Renal pelvis (tissue), 4 donors: ENCODE measurements around the gene MAP3K21. TPM values are rescaled to one million over a fixed set of nuclear protein-coding genes. Genes with fewer than 3 reads are reported as not detected.

ENCODE experiments used
- DNase-seq: peaks from one replicate; pipeline ENCODE4 v3.0.0-alpha.2; 2013
- polyA plus RNA-seq, 3 donors: library from polyadenylated mRNA; unstranded; fragments of 120-200 nt; gene quantifications; one replicate each; pipeline ENCODE4 v1.2.1, GENCODE V29; 2013; ENCODE audit not compliant: insufficient read length in 3 of 3

MAP3K21 gene
- polyA plus RNA-seq, 3 donors, result 22.5 to 43.1 (median 27.3) TPM

- no peak for DNase-seq
These were observed 29.1 kb downstream of the MAP3K21 start for GRCh38 chr1:233356705-233356987.

DNA sequence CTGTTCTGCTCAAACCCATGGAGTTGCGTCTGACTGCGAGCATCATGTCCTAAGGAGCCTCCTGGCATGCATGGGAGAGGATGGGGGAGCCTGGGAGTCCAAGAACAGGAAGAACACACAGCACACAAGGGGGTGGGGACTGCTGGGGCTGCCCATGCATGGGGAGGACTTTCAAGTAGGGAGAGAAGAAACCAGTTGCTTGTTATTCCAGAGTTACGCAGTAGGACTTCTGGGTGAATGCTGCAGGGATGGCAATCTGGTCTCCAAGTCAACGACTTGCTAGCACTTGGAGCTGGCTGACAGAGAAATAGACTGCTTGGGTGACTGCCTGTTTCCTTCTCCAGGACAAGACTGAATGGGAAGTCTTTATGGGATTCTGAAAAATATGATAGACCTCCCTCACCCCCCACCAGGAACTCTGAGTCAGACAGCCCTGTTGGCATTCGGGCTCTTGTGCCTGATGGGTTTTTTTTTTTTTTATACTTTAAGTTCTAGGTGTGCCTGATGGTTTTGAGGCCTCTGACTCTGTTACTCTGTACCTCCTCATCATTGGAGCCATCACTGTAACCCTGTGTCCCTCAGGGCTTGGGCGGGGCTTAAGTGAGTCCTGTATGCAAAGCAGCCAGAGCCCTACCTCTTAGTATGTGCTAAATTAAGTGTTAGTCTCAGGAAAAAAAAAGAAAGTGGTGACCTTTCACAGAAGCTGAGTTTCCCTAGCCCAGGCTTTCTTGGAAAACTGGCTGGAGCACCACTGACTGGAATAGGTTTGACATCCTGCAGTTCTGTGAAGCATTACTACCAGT lies 30.3 kb downstream of the MAP3K21 start:
- DNase-seq, result no peak

DNA sequence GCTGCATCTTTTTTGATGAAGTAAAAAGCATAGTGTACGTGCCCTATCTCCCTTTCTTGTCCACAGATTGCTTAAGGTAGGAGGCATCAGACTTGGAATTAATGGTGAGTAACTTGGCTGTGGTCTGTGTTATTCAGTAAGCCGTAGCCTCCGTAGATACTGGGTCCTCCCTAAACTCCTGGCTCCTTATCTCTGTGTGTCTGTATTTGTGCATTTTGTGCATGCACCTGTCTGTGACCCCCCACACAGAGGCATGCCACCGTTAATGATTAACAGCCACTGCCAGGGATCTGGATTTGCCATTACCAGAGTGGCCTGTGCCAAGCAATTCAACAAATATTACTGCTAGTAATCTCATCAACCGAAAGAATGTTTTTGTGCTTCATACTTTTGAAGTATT lies 31.9 kb downstream of the MAP3K21 start:
- peak; percentile 73 for DNase-seq

- DNase-seq, result no peak
These were observed 32.4 kb downstream of the MAP3K21 start for GRCh38 chr1:233359905-233360304.

DNA sequence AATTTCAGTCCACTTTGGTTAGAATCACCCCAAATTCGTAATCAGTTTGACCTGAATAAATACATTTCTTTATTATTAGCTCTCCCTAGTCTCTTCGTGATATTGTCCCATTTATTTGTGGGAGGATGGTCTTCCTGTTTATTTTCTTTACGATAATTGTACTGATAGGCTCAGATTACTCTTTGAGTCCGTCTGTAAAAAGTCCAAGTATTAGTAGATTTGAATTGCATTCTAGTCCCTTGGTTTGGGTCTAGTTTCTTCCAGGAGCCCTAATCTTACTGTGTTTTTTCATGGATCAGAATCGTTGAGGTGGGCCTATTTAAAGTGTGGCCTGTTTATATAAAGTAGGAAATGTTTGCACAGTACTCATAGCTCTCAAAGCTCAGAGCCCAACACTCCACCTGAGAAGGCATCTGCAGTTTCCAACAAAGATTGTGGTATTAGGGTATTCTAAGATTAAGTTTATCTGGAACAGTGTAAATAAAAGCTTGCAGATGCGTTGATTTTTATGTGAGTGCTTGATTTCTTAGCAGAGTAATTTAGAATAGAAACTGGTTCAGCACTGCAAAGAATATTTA lies 33.1 kb downstream of the MAP3K21 start:
- DNase-seq, result no peak

- no peak for DNase-seq
These were observed 34.4 kb downstream of the MAP3K21 start for GRCh38 chr1:233361876-233362275.

- DNase-seq, result no peak
These were observed 35.2 kb downstream of the MAP3K21 start for GRCh38 chr1:233362743-233363142.

GRCh38 chr1:233364026-233364425 lies 36.5 kb downstream of the MAP3K21 start:
- no peak for DNase-seq

DNA sequence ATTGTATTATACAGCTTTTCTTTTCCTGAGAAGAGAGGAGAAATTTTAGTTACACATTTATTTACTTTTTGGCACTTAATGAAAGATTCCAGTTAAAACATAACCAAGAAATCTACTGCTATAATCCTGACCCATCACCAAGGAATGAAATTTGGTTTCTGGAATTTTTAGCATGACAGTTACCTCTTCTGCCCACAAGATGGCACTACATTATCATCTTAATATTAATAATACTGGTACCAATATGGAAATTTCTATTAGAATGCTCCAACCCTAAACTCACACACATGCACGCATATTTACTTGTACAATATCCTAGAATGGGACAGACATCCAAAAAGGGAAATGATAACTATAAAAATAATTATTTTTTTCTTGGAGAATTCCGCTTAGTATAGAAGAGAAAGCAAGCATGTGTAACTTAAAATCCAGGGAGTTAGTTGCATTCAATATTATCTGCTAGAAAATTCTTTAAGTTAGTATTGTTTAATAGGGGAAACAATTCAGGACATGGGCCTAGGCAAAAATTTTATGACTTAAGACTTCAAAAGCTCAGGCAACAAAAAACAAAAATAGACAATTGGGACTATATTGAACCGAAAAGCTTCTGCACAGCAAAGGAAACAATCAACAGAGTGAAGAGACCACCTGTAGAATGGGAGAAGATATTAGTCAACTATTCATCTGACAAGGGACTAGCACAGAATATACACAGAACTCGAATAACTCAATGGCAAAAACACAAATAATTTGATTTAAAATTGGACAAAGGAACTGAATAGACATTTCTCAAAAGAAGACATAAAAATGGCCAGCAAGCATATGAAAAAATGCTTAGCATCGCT lies 37.4 kb downstream of the MAP3K21 start:
- DNase-seq, result no peak

DNA sequence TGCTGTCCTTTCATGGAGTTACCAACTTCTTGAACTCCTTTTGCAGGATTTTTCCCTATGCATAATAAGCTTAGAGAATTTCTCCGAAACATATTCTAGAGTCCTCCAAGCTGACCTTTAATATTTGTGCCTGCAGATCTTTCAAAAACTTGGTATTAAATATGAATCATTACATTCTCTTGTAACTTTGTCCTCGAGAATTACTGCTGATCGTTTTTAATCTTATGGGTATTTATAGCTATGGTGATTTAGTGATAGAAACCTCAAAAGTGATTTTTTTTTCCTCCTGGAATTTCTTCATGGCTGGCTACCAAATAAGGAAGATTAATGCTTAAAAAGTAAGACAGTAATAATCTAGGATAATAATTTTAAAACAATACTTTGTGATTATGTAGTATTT lies 39.1 kb downstream of the MAP3K21 start:
- no peak for DNase-seq

- no peak for DNase-seq
These were observed 39.7 kb downstream of the MAP3K21 start for GRCh38 chr1:233367057-233367803.

- no peak for DNase-seq
These were observed 40.7 kb downstream of the MAP3K21 start for GRCh38 chr1:233368106-233368788.

DNA sequence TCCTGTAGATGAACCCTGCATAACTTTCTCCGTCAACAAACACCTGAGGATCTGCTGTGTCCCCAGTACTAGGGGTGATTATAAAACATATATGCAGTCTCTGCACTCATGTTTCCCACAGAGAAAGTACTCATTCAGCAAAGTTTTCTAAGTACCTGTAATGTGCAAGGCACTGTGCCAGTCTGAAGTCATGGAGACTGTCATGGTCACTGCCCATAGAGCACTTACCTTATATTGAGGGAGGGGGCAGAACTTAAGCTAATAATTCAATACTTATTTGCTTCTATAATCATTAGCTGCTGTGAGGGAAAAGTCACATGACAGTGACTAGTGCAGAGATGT lies 41.2 kb downstream of the MAP3K21 start:
- no peak for DNase-seq

- no peak for DNase-seq
These were observed 44.9 kb downstream of the MAP3K21 start for GRCh38 chr1:233372218-233373120.

DNA sequence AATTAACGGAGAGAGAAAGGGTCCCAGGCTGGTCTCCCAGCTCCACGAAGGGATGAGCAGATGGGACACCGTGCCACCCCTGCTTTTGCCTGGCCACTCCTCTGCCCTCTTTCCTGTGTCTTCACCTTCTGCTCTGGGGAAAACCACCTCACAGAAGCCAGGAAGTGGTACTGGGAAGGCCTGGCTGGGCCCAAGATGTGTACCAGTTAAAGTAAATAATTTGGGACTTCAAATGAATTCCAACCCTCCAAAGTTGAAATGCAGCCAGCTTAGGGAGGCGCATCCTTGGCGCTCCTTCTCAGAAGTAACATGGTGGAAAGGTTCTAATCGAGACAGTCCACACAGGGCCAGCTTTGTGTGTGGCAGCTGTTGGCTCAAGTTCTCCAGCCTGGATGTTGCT lies 45.7 kb downstream of the MAP3K21 start:
- DNase-seq, result no peak

GRCh38 chr1:233375653-233376052 lies 48.1 kb downstream of the MAP3K21 start:
- no peak for DNase-seq

- no peak for DNase-seq
These were observed 49.0 kb downstream of the MAP3K21 start for GRCh38 chr1:233376382-233377110.

GRCh38 chr1:233379869-233380438 lies 52.4 kb downstream of the MAP3K21 start:
- no peak for DNase-seq

GRCh38 chr1:233381806-233382205 lies 54.3 kb downstream of the MAP3K21 start:
- no peak for DNase-seq

DNA sequence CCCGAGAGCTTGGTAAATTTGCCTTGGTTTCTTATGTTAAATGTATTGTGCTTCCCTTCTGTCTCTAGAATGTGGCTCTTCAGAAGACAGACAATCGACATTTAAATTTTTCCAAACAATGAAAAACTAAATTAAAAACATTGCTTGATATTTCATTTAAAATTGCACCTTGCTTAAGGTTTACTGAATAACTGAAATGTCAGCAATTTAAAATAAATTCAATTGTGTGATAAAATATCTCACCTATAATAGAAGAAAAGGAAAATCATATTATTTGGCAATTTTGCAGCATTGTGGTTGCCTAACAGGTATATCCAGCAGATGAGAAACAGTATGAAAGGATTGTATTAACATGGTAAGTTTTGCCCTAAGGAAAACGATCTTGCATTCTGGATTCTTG lies 56.5 kb downstream of the MAP3K21 start:
- DNase-seq, result no peak
